Sigmoid colon (tissue), 7 donors: ENCODE results near the gene STAP1. TPM values are rescaled to one million over a fixed set of nuclear protein-coding genes. Genes with fewer than 3 reads are reported as not detected.
A peak's percentile ranks its signal among the peaks of the same experiment; 100 is the strongest.

Experiments used
- DNase-seq: peaks from one replicate; pipeline ENCODE4 v3.0.0-alpha.2; 2019
- H3K27ac ChIP-seq, 4 donors: fragments of 200-600 bp; sonication (generic); one replicate each; pipeline ENCODE4 v1.5.1; 2016 to 2019; ENCODE audit warnings: mild to moderate bottlenecking in 1 of 4
- H3K27me3 ChIP-seq, 3 donors: fragments of 200-600 bp; sonication (generic); one replicate each; pipeline ENCODE4 v1.5.1; 2019; ENCODE audit warnings: mild to moderate bottlenecking in 1 of 3
- H3K36me3 ChIP-seq, 4 donors: fragments of 200-600 bp; sonication (generic); one replicate each; pipeline ENCODE4 v1.5.1; 2016 to 2019
- H3K4me1 ChIP-seq, 4 donors: fragments of 200-600 bp; sonication (generic); one replicate each; pipeline ENCODE4 v1.5.1; 2017 to 2019
- H3K4me3 ChIP-seq, 4 donors: fragments of 200-600 bp; sonication (generic); one replicate each; pipeline ENCODE4 v1.5.1; 2017 to 2019; ENCODE audit warnings: mild to moderate bottlenecking in 2 of 4, moderate library complexity in 1 of 4
- H3K9me3 ChIP-seq, 4 donors: fragments of 200-600 bp in 3 of 4; sonication (generic) in 3 of 4; one replicate each; pipeline versions ENCODE4 v1.5.1 to v1.6.1; 2013 to 2019
- CTCF ChIP-seq, 4 experiments: fragments of 450-650 bp in 3 of 4; fragments of 200-600 bp in 1 of 4; IDR thresholded peaks; one replicate each; pipeline ENCODE4 v1.5.1; 2016 to 2019; ENCODE audit warnings: antibody characterized with exemption in 4 of 4, mild to moderate bottlenecking in 3 of 4, moderate library complexity in 2 of 4
- EP300 ChIP-seq, 4 donors: sonication (generic); formaldehyde crosslinking; IDR thresholded peaks; one replicate each; pipeline ENCODE4 v1.6.1; 2017; ENCODE audit warnings: antibody characterized with exemption in 4 of 4
- POLR2A ChIP-seq, 2 donors: fragments of 450-650 bp; IDR thresholded peaks; one replicate each; pipeline ENCODE4 v1.6.1; 2016; ENCODE audit warnings: antibody characterized with exemption in 2 of 2, mild to moderate bottlenecking in 2 of 2, moderate library complexity in 2 of 2
- POLR2AphosphoS5 ChIP-seq, 4 donors: sonication (generic); formaldehyde crosslinking; IDR thresholded peaks; one replicate each; pipeline ENCODE4 v1.6.1; 2017; ENCODE audit warnings: antibody characterized with exemption in 4 of 4
- WGBS, 2 donors: extraction: QIAGEN DNeasy Blood & Tissue Kit; methylation state at CpG; one replicate each; pipeline ENCODE4 v1.1.7; 2013; 5-methylcytosine and 5-hydroxymethylcytosine counted together
- intact Hi-C: fragments of 100-400 bp; cut with DNase I; formaldehyde crosslinking; loops from one replicate; pipeline ENCODE4 v1.15.1; 2023
- polyA plus RNA-seq, 3 donors: library from polyadenylated mRNA; stranded (reverse); fragments of 200-250 nt; gene quantifications; one replicate each; pipeline ENCODE4 v1.2.3, GENCODE V29; 2013
- total RNA-seq, 4 donors: library from RNA; depleted of rRNA; stranded (reverse); fragments of >200 nt; gene quantifications; one replicate each; pipeline ENCODE4 v1.1.0, GENCODE V29; 2016
- donor health status: healthy with polysubstance abuse.
- donor health status: Bipolar disorder and iron deficiency.
- donor health status: healthy.

STAP1 gene
- not detected for total RNA-seq
- 1 to 10 TPM in 2 of 3 donors, not detected in 1; 2.4 to 9.4 TPM for polyA plus RNA-seq

GRCh38 chr4:67558493-67558892 is at the start of gene STAP1:
Gene STAP1 (plus strand): TSS chr4:67558727. CDS start chr4:67558810, 83 bp downstream.
- Histone ChIP-seq H3K4me1 (no peaks in the 10 kb centered on the region), H3K27ac (no peak within 1 kb of the TSS), H3K9me3 (no peaks in the 10 kb centered on the region), H3K4me3 (peak within 1 kb of the TSS in 1 of 4 donors; percentile 9), H3K36me3 (no peaks in the 10 kb centered on the region), H3K27me3 (no peaks in the 10 kb centered on the region)
- DNase-seq = no peak
- intact Hi-C loops = no loop called here
- no peak for TF ChIP-seq EP300 (IDR thresholded peaks at IDR 0.05)
- TF ChIP-seq POLR2A (IDR thresholded peaks at IDR 0.05) = no peak
- no peak for TF ChIP-seq POLR2AphosphoS5 (IDR thresholded peaks at IDR 0.05)
- TF ChIP-seq CTCF (IDR thresholded peaks at IDR 0.05) = no peak
- 42 to 78% methylated on average over 4 of the region's 4 CpGs for WGBS, 2 donors

- 59 to 87% methylated on average over 3 of the region's 3 CpGs for WGBS, 2 donors
- Histone ChIP-seq H3K4me3 (no peak overlapping the region), H3K9me3 (no peaks in the 10 kb centered on the region), H3K27ac (no peak overlapping the region), H3K4me1 (no peaks in the 10 kb centered on the region), H3K36me3 (peaks cover 1 to 81% (median 19%) of the 10 kb centered on the region in 4 donors), H3K27me3 (no peaks in the 10 kb centered on the region)
- DNase-seq = no peak
- TF ChIP-seq EP300 (IDR thresholded peaks at IDR 0.05) (no peak), CTCF (IDR thresholded peaks at IDR 0.05) (no peak), POLR2A (IDR thresholded peaks at IDR 0.05) (no peak), POLR2AphosphoS5 (IDR thresholded peaks at IDR 0.05) (no peak)
- intact Hi-C loops = no loop called here
Observed at GRCh38 chr4:67512501-67512900, 46.0 kb upstream of the STAP1 start.

GRCh38 chr4:67520141-67520540 is 38.4 kb upstream of the STAP1 start:
- 98 to 99% methylated on average over 5 of the region's 5 CpGs for WGBS, 2 donors
- intact Hi-C loops = no loop called here
- no peak for DNase-seq
- Histone ChIP-seq H3K4me1 (peaks cover 0 to 13% (median 9%) of the 10 kb centered on the region in 4 donors), H3K27ac (no peak overlapping the region), H3K36me3 (peaks cover 0 to 29% (median 6%) of the 10 kb centered on the region in 4 donors), H3K27me3 (no peaks in the 10 kb centered on the region), H3K4me3 (no peak overlapping the region), H3K9me3 (no peaks in the 10 kb centered on the region)
- TF ChIP-seq POLR2AphosphoS5 (IDR thresholded peaks at IDR 0.05) (no peak), EP300 (IDR thresholded peaks at IDR 0.05) (no peak), CTCF (IDR thresholded peaks at IDR 0.05) (no peak), POLR2A (IDR thresholded peaks at IDR 0.05) (no peak)

GRCh38 chr4:67521506-67521905 is 37.0 kb upstream of the STAP1 start:
- no peak for DNase-seq
- WGBS, 2 donors = 90 to 92% methylated on average over 1 of the region's 1 CpG
- intact Hi-C loops = no loop called here
- Histone ChIP-seq H3K9me3 (no peaks in the 10 kb centered on the region), H3K27ac (no peak overlapping the region), H3K4me1 (peaks cover 0 to 13% (median 9%) of the 10 kb centered on the region in 4 donors), H3K36me3 (peaks cover 0 to 22% (median 6%) of the 10 kb centered on the region in 4 donors), H3K4me3 (no peak overlapping the region), H3K27me3 (no peaks in the 10 kb centered on the region)
- no peak for TF ChIP-seq POLR2A (IDR thresholded peaks at IDR 0.05)
- no peak for TF ChIP-seq CTCF (IDR thresholded peaks at IDR 0.05)
- no peak for TF ChIP-seq EP300 (IDR thresholded peaks at IDR 0.05)
- TF ChIP-seq POLR2AphosphoS5 (IDR thresholded peaks at IDR 0.05) = no peak

- Histone ChIP-seq H3K27ac (peak overlapping the region in 2 of 4 donors; percentile 6 to 14), H3K9me3 (no peaks in the 10 kb centered on the region), H3K36me3 (peaks cover 0 to 15% (median 4%) of the 10 kb centered on the region in 4 donors), H3K27me3 (no peaks in the 10 kb centered on the region), H3K4me3 (no peak overlapping the region), H3K4me1 (peaks cover 0 to 13% (median 9%) of the 10 kb centered on the region in 4 donors)
- DNase-seq = no peak
- no peak for TF ChIP-seq POLR2A (IDR thresholded peaks at IDR 0.05)
- TF ChIP-seq EP300 (IDR thresholded peaks at IDR 0.05) = no peak
- TF ChIP-seq POLR2AphosphoS5 (IDR thresholded peaks at IDR 0.05) = no peak
- TF ChIP-seq CTCF (IDR thresholded peaks at IDR 0.05) = no peak
- 74 to 77% methylated on average over 2 of the region's 2 CpGs for WGBS, 2 donors
- intact Hi-C loops = no loop called here
Observed at GRCh38 chr4:67522230-67522629, 36.3 kb upstream of the STAP1 start.
